ENCODE results near the gene AFF1. TPM values are rescaled to one million over a fixed set of nuclear protein-coding genes. Genes with fewer than 3 reads are reported as not detected.

The AFF1 gene
- total and polyA plus RNA-seq, 2 of the 4 experiments (the other 2 are of a cell fraction) = 7.0 to 9.6 TPM

DNA sequence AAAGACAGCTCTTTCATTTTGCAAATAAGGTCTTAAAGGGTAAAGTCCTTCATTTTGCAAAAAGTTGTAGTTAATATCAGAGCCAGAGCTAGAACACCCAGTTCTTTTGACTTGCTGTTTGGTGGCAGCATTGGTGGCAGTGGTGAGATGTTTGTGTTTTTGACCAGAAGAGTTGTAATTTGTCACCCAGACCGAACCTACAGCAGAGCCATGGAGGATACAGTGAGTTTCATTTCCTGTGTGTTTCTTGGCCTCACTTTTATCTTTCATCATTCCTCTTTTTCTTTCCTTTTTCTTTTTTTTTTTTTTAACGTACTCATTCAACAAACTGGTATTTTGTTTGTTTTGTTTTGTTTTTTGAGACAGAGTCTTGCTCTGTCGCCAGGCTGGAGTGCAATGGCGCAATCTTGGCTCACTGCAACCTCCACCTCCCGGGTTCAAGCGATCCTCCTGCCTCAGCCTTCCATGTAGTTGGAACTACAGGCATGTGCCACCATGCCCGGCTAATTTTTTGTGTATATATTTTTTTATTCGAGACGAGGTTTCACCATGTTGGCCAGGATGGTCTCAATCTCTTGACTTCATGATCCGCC, 116.4 kb downstream of the AFF1 start:
- Histone ChIP-seq H2BK120ac (ENCODE audit: low read depth, low read length) (no peak overlapping the region), H3K9ac (ENCODE audit: low read depth, low read length) (no peak overlapping the region), H3K56ac (ENCODE audit: extremely low read depth, insufficient read depth, low read length) (no peak overlapping the region), H2AK5ac (ENCODE audit: low read depth, low read length) (no peak overlapping the region), H3K9me1 (ENCODE audit: insufficient read depth, low read length) (peaks cover 3% of the 10 kb centered on the region; the same call in 1 of the 2 replicates), H2BK15ac (ENCODE audit: low read depth, low read length) (no peak overlapping the region), H2BK20ac (ENCODE audit: low read depth, low read length) (no peak overlapping the region), H4K8ac (ENCODE audit: low read depth in 2 of 2, low read length in 2 of 2) (no peak overlapping the region), H3K79me1 (ENCODE audit: low read depth in 1 of 2, low read length in 2 of 2) (peaks cover 31 to 59% of the 10 kb centered on the region in 2 experiments), H3K27ac (ENCODE audit: insufficient read depth, low read length) (no peak overlapping the region), H3K4me1 (ENCODE audit: control insufficient read depth, insufficient read depth, low read length) (peaks cover 4% of the 10 kb centered on the region), H3K23ac (ENCODE audit: low read depth, low read length) (no peak overlapping the region), H3K4me3 (ENCODE audit: insufficient read depth, low read depth, low read length) (no peak overlapping the region), H2BK5ac (ENCODE audit: low read depth, low read length, poor library complexity, severe bottlenecking) (no peak overlapping the region), H4K20me1 (ENCODE audit: insufficient read depth, low read length) (peaks cover 13% of the 10 kb centered on the region), H2AFZ (replicated peaks; ENCODE audit: low read length, poor library complexity) (no peak overlapping the region), H3K14ac (replicated peaks; ENCODE audit: low read depth, low read length) (no peak overlapping the region), H2AK9ac (replicated peaks; ENCODE audit: low read depth, low read length, poor library complexity) (no peak overlapping the region), H3K4ac (ENCODE audit: low read depth, low read length) (no peak overlapping the region), H4K5ac (ENCODE audit: low read depth, low read length) (no peak overlapping the region), H3K4me2 (ENCODE audit: low read depth, low read length) (no peak overlapping the region; the same call in 1 of the 2 replicates), H3K18ac (ENCODE audit: low read depth, low read length) (no peak overlapping the region), H3K27me3 (ENCODE audit: control insufficient read depth, insufficient read depth, low read length) (no peaks in the 10 kb centered on the region), H3K9me3 (ENCODE audit: control insufficient read depth, insufficient read depth, low read length) (no peaks in the 10 kb centered on the region), H4K91ac (ENCODE audit: insufficient read depth, low read depth, low read length) (no peak overlapping the region), H3K36me3 (ENCODE audit: control insufficient read depth, insufficient read depth, low read length) (peaks cover 10% of the 10 kb centered on the region)
- DNase-seq (peak; percentile 56), ATAC-seq (ENCODE audit: low read depth) (no peak)
- dilution Hi-C loops (cut with HindIII; ENCODE audit: low sequenced_read_pairs, unreplicated experiment) (no loop called here), in situ Hi-C loops (cut with MboI; ENCODE audit: low sequenced_read_pairs) (no loop called here), intact Hi-C loops (cut with micrococcal nuclease) (no loop called here)
- WGBS, 2 experiments (ENCODE audit: extremely low coverage in 2 of 2, insufficient read length in 1 of 2) = no CpG with 5 or more reads among the region's 10 CpGs
- peak; percentile 77 for TF ChIP-seq CEBPB (IDR thresholded peaks at IDR 0.05; ENCODE audit: low read depth, low read length)
- TF ChIP-seq MAZ (IDR thresholded peaks at IDR 0.05; ENCODE audit: borderline replicate concordance, low read depth, low read length) = no peak
- BruUV-seq (replicated peaks) = no TSS peak
- ChIA-PET CTCF (interaction anchor here (1.1 kb wide), 1 partner anchor 36 kb away, joined by 3 read pairs; no protein-coding TSS in a partner anchor), POLR2A (ENCODE audit: unreplicated experiment) (no interaction called here)

Measured in IMR-90 (cell line).